Vagina (tissue), 2 donors: ENCODE measurements around the gene ENAH.

Source experiments
- CTCF ChIP-seq, 3 experiments: fragments of 450-650 bp in 2 of 3; fragments of 200-600 bp in 1 of 3; sonication (generic) in 1 of 3; IDR thresholded peaks; one replicate each; pipeline ENCODE4 v1.5.1; 2017 to 2019; ENCODE audit warnings: antibody characterized with exemption in 3 of 3, mild to moderate bottlenecking in 2 of 3, moderate library complexity in 2 of 3
- POLR2AphosphoS5 ChIP-seq, 2 donors: sonication (generic); formaldehyde crosslinking; IDR thresholded peaks; one replicate each; pipeline ENCODE4 v1.9.0; 2017; ENCODE audit warnings: antibody characterized with exemption in 2 of 2, mild to moderate bottlenecking in 2 of 2, low read depth in 1 of 2; ENCODE audit not compliant: insufficient read depth in 1 of 2

DNA sequence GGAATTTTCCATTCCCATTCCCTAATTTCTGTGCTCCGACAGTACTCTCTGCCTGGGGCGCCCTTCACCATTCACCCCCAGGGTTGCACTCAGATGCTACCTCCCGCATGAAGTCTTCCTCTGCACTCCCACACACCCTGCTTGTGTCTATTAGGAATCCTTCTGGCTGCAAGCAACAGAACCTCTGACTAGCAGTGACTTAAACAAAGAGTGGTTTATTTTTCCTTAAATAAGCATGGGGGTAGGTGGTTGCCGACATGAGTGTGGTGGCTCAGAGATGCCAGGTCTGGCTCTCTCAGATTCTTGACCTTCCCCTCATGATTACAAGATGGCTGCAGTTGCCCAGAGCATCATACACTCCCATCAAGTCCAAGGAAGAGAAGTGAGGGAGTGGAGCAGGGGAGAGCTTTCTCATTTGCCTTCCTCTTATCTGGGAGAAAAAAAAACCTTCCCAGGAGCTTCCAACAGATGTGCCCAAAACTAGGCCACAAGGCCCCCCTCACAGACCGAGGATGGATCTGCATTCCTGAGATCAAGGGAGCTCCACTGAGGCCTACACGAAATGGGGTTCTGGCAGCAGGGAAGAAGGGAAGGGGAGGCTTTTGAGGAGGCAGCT, 175.5 kb downstream of the ENAH start:
- TF ChIP-seq CTCF (IDR thresholded peaks at IDR 0.05) (no peak), POLR2AphosphoS5 (IDR thresholded peaks at IDR 0.05; ENCODE audit: insufficient read depth in 1 of 2, low read depth in 1 of 2) (no peak)
